SK-N-SH (cell line): ENCODE data around the gene ZNF469. TPM values are rescaled to one million over a fixed set of nuclear protein-coding genes. Genes with fewer than 3 reads are reported as not detected.

Experiments
- CTCF ChIA-PET: fragments of 300-600, 350-600 bp; formaldehyde crosslinking; extraction: SDS; loops from one replicate; lab custom pipeline; 2021; lab: Yijun Ruan, JAX
- POLR2A ChIA-PET: fragments of 350-600 bp; sonication (Branson Sonifier 250); formaldehyde crosslinking; extraction: SDS; loops from one replicate; lab custom pipeline; 2020; ENCODE audit warnings: antibody characterized with exemption, inconsistent platforms; lab: Yijun Ruan, JAX
- DNase-seq: peaks from one replicate; pipeline ENCODE4 v3.0.0; 2012
- H2AFZ ChIP-seq: fragments of 200-600 bp; sonication (generic); 2 replicates; pipeline ENCODE4 v1.8.1; 2016; ENCODE audit warnings: antibody characterized with exemption, mild to moderate bottlenecking, low read depth
- H3F3A ChIP-seq: fragments of 200-600 bp; sonication (generic); replicated peaks from 2 replicates; pipeline ENCODE3; 2016; ENCODE audit warnings: antibody characterized with exemption, mild to moderate bottlenecking; ENCODE audit not compliant: insufficient read depth
- H3K27ac ChIP-seq, 2 experiments: fragments of 200-500 bp in 1 of 2; fragments of 200-600 bp in 1 of 2; sonication (Bioruptor generic) in 1 of 2; sonication (generic), shearing (Covaris generic) in 1 of 2; 2 replicates each; pipeline versions ENCODE4 v1.5.1 to v1.6.1; 2014 to 2016; ENCODE audit warnings: low read depth in 2 of 2, inconsistent platforms in 1 of 2, low read length in 1 of 2, mild to moderate bottlenecking in 1 of 2, mixed read lengths in 1 of 2
- H3K27me3 ChIP-seq: fragments of 200-600 bp; sonication (generic), shearing (Covaris generic); 2 replicates; pipeline ENCODE4 v1.6.1; 2016; ENCODE audit warnings: mixed run types; ENCODE audit not compliant: insufficient read depth
- H3K36me3 ChIP-seq, 2 experiments: fragments of 200-500 bp in 1 of 2; fragments of 200-600 bp in 1 of 2; sonication (Bioruptor generic) in 1 of 2; sonication (generic) in 1 of 2; replicated peaks in 1 of 2; 2 replicates each; pipeline versions ENCODE3 to v1.5.1; 2014 to 2016; ENCODE audit warnings: low read length in 1 of 2, mild to moderate bottlenecking in 1 of 2; ENCODE audit not compliant: insufficient read depth in 2 of 2, control insufficient read depth in 1 of 2
- H3K4me1 ChIP-seq, 2 experiments: fragments of 200-500 bp in 1 of 2; fragments of 200-600 bp in 1 of 2; sonication (Bioruptor generic) in 1 of 2; sonication (generic), shearing (Covaris generic) in 1 of 2; 2 replicates each; pipeline versions ENCODE4 v1.5.1 to v1.6.1; 2014 to 2016; ENCODE audit warnings: low read depth in 1 of 2, low read length in 1 of 2, mixed run types in 1 of 2; ENCODE audit not compliant: insufficient read depth in 2 of 2, control insufficient read depth in 1 of 2
- H3K4me2 ChIP-seq: fragments of 200-600 bp; sonication (generic), shearing (Covaris generic); 2 replicates; pipeline ENCODE4 v1.6.1; 2017; ENCODE audit warnings: mixed run types
- H3K4me3 ChIP-seq, 2 experiments: fragments of 200-500 bp in 1 of 2; fragments of 200-600 bp in 1 of 2; sonication (Bioruptor generic) in 1 of 2; sonication (generic), shearing (Covaris generic) in 1 of 2; 2 replicates each; pipeline versions ENCODE4 v1.5.1 to v1.8.1; 2014 to 2016; ENCODE audit warnings: low read depth in 2 of 2, inconsistent platforms in 1 of 2, low read length in 1 of 2, mild to moderate bottlenecking in 1 of 2, mixed read lengths in 1 of 2, moderate library complexity in 1 of 2
- H3K79me2 ChIP-seq: fragments of 200-600 bp; sonication (generic); 2 replicates; pipeline ENCODE4 v1.8.1; 2017; ENCODE audit warnings: mild to moderate bottlenecking; ENCODE audit not compliant: insufficient read depth
- H3K9ac ChIP-seq: fragments of 200-600 bp; sonication (generic); 2 replicates; pipeline ENCODE4 v1.6.1; 2017; ENCODE audit warnings: mixed run types
- H3K9me2 ChIP-seq: fragments of 200-600 bp; sonication (generic); 2 replicates; pipeline ENCODE4 v1.6.1; 2017; ENCODE audit warnings: mixed run types
- H3K9me3 ChIP-seq: fragments of 200-600 bp; sonication (generic); 2 replicates; pipeline ENCODE4 v1.6.1; 2017; ENCODE audit warnings: mixed run types, mild to moderate bottlenecking, moderate library complexity
- H4K20me1 ChIP-seq: fragments of 200-600 bp; sonication (generic); 2 replicates; pipeline ENCODE4 v1.6.1; 2017; ENCODE audit warnings: mild to moderate bottlenecking, mixed run types; ENCODE audit not compliant: insufficient read depth
- EP300 ChIP-seq, 2 experiments: IDR thresholded peaks; 2 replicates each; pipeline versions ENCODE4 v1.4.0 to v1.6.1; 2012; ENCODE audit warnings: borderline replicate concordance in 1 of 2, low read depth in 1 of 2, low read length in 1 of 2
- EZH2phosphoT487 ChIP-seq: fragments of 200-600 bp; sonication (generic); IDR thresholded peaks from 2 replicates; pipeline ENCODE4 v1.6.1; 2017; ENCODE audit warnings: low read depth, mixed run types, mild to moderate bottlenecking, antibody characterized with exemption, moderate library complexity, borderline replicate concordance
- GABPA ChIP-seq: IDR thresholded peaks from 2 replicates; pipeline ENCODE4 v1.4.0; 2012; ENCODE audit warnings: low read depth, mild to moderate bottlenecking
- GATA2 ChIP-seq: sonication (generic); formaldehyde crosslinking; IDR thresholded peaks from 2 replicates; pipeline ENCODE4 v1.5.0; 2020; ENCODE audit warnings: mild to moderate bottlenecking, missing genetic modification reagents
- IRF3 ChIP-seq: fragments of 150-350 bp; IDR thresholded peaks from 2 replicates; pipeline ENCODE4 v1.6.1; 2016; ENCODE audit warnings: mild to moderate bottlenecking, low read depth, low read length
- JUND ChIP-seq: IDR thresholded peaks from 2 replicates; pipeline ENCODE4 v1.4.0; 2012
- MEF2A ChIP-seq: IDR thresholded peaks from 2 replicates; pipeline ENCODE4 v1.4.0; 2012; ENCODE audit warnings: low read depth, borderline replicate concordance
- NRF1 ChIP-seq: IDR thresholded peaks from 2 replicates; pipeline ENCODE4 v1.6.1; 2012; ENCODE audit warnings: low read depth, mild to moderate bottlenecking, low read length
- POLR2AphosphoS5 ChIP-seq: IDR thresholded peaks from 2 replicates; pipeline ENCODE4 v1.6.1; 2012; ENCODE audit warnings: low read depth, low read length
- RCOR1 ChIP-seq: fragments of 150-350 bp; IDR thresholded peaks from 2 replicates; pipeline ENCODE4 v1.6.1; 2017; ENCODE audit warnings: antibody characterized with exemption, low read length
- RFX5 ChIP-seq: IDR thresholded peaks from 2 replicates; pipeline ENCODE4 v1.6.1; 2012; ENCODE audit warnings: mild to moderate bottlenecking, improper control_type of control experiment, low read length
- RXRA ChIP-seq: IDR thresholded peaks from 2 replicates; pipeline ENCODE4 v1.4.0; 2012; ENCODE audit warnings: low read depth, mild to moderate bottlenecking, borderline replicate concordance
- SIN3A ChIP-seq: IDR thresholded peaks from 2 replicates; pipeline ENCODE4 v1.6.1; 2012; ENCODE audit warnings: low read depth, mild to moderate bottlenecking, low read length, moderate library complexity, borderline replicate concordance
- SMC3 ChIP-seq: IDR thresholded peaks from 2 replicates; pipeline ENCODE4 v1.6.1; 2012; ENCODE audit warnings: low read depth, low read length, improper control_type of control experiment
- YY1 ChIP-seq: IDR thresholded peaks from 2 replicates; pipeline ENCODE4 v1.4.0; 2012; ENCODE audit warnings: low read depth, mild to moderate bottlenecking
- ZBTB33 ChIP-seq: IDR thresholded peaks from 2 replicates; pipeline ENCODE4 v1.4.0; 2012; ENCODE audit warnings: low read depth, borderline replicate concordance
- WGBS: methylation state at CpG from one replicate; pipeline ENCODE4 v1.1.6; 2017; ENCODE audit warnings: low lambda C conversion rate; 5-methylcytosine and 5-hydroxymethylcytosine counted together
- polyA plus RNA-seq, 3 experiments: library from polyadenylated mRNA; depleted of rRNA; stranded (reverse); fragments of >200 nt; gene quantifications; 2 replicates each; pipeline ENCODE4 v1.2.3, GENCODE V29; 2012
- TF ChIP-seq, protein P1 (sequence below): fragments of 150-350 bp; IDR thresholded peaks from 2 replicates; pipeline ENCODE4 v1.6.1; 2017; ENCODE audit warnings: antibody characterized with exemption, low read length, low read depth, borderline replicate concordance
- TF ChIP-seq, protein P2 (sequence below): IDR thresholded peaks from 2 replicates; pipeline ENCODE4; 2012
- TF ChIP-seq, protein P3 (sequence below): IDR thresholded peaks from 2 replicates; pipeline ENCODE4 v1.4.0; 2012; ENCODE audit warnings: low read depth

ZNF469 gene
- polyA plus RNA-seq, 1 of the 3 experiments (the other 2 are of a cell fraction): 0.56 TPM

DNA sequence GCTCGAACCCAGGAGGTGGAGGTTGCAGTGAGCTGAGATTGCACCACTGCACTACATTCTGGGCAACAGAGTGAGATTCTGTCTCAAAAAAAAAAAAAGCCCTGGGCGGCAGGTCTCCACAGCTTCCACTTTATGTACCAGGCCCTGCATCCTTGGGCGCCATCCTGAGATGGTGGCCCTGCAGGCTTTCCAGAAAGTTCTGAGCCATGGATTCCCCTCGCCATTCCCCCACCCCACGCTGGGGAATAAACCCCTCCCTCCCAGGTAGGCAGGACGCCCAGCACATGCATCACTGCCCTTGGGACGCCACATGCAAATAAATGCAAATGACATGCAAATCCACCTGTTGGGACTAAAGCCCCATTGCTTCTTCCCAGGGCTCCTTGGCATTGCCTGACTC is 13.8 kb upstream of the ZNF469 start:
- DNase-seq: no peak
- 79% methylated on average over 4 of the region's 7 CpGs for WGBS
- CTCF ChIA-PET: interaction anchor here (2.1 kb wide), 1 partner anchor 69 kb away, joined by 7 read pairs; no protein-coding TSS in a partner anchor

More for the DNA sequence above, 13.8 kb upstream of the ZNF469 start:
- H3K27ac ChIP-seq: no peak overlapping the region
- H3K27me3 ChIP-seq: no peaks in the 10 kb centered on the region
- no peaks in the 10 kb centered on the region for H3K9me2 ChIP-seq
- no peak overlapping the region for H3K9ac ChIP-seq
- H3K4me2 ChIP-seq: no peak overlapping the region
- no peaks in the 10 kb centered on the region for H3F3A ChIP-seq
- no peaks in the 10 kb centered on the region for H3K9me3 ChIP-seq
- H4K20me1 ChIP-seq: no peaks in the 10 kb centered on the region
- no peak for TF ChIP-seq IRF3
- TF ChIP-seq, protein P1, sequence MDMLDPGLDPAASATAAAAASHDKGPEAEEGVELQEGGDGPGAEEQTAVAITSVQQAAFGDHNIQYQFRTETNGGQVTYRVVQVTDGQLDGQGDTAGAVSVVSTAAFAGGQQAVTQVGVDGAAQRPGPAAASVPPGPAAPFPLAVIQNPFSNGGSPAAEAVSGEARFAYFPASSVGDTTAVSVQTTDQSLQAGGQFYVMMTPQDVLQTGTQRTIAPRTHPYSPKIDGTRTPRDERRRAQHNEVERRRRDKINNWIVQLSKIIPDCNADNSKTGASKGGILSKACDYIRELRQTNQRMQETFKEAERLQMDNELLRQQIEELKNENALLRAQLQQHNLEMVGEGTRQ: no peak
- TF ChIP-seq NRF1: no peak
- TF ChIP-seq SMC3: no peak
- no peak for TF ChIP-seq ZBTB33
- no peak for TF ChIP-seq EZH2phosphoT487
- TF ChIP-seq SIN3A: no peak
- no peak for TF ChIP-seq RCOR1
- no peak for TF ChIP-seq MEF2A
- no peak for TF ChIP-seq GATA2 (CRISPR knock-in tag)
- no peak for TF ChIP-seq JUND
- TF ChIP-seq, protein P2, sequence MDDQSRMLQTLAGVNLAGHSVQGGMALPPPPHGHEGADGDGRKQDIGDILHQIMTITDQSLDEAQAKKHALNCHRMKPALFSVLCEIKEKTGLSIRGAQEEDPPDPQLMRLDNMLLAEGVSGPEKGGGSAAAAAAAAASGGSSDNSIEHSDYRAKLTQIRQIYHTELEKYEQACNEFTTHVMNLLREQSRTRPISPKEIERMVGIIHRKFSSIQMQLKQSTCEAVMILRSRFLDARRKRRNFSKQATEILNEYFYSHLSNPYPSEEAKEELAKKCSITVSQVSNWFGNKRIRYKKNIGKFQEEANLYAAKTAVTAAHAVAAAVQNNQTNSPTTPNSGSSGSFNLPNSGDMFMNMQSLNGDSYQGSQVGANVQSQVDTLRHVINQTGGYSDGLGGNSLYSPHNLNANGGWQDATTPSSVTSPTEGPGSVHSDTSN: no peak
- no peak for TF ChIP-seq GABPA
- no peak for TF ChIP-seq YY1
- TF ChIP-seq RXRA: no peak
- TF ChIP-seq, protein P3, sequence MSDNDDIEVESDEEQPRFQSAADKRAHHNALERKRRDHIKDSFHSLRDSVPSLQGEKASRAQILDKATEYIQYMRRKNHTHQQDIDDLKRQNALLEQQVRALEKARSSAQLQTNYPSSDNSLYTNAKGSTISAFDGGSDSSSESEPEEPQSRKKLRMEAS: no peak
- TF ChIP-seq EP300 (IDR thresholded peaks at IDR 0.05; ENCODE audit: borderline replicate concordance in 1 of 2, low read depth in 1 of 2, low read length in 1 of 2): no peak
- TF ChIP-seq POLR2AphosphoS5: no peak
- no peak for TF ChIP-seq RFX5
- TF ChIP-seq, all 33 proteins: peak for 0
- no peaks in the 10 kb centered on the region for H3K4me1 ChIP-seq
- H3K36me3 ChIP-seq: no peaks in the 10 kb centered on the region
- H3K79me2 ChIP-seq: no peaks in the 10 kb centered on the region
- H2AFZ ChIP-seq: no peak overlapping the region
- no peak overlapping the region for H3K4me3 ChIP-seq
- POLR2A ChIA-PET: no interaction called here
